ENCODE results near the gene ECPAS. TPM values are rescaled to one million over a fixed set of nuclear protein-coding genes. Genes with fewer than 3 reads are reported as not detected.

Gene ECPAS
- total RNA-seq, 1 donor from 2014 or later = 86.4 TPM

DNA sequence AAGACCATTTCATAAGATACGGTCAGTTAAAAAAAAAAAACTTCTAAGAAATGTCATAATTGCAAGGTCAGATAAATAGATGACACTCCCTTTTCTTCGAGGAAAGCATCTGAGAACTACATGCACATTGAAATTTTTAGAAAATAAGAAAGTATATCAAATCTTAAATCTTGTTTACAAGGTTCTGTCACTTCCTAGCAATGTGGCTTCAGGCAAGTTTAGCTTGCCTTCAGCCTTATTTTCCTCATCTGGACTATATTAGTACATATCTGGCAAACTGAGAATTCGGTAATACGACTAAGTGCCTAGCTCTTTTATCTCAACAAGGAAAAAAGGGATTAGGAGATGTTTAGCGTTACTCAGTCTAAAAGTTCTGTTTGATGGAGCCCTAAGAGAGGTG lies 121.7 kb downstream of the ECPAS start:
- Mint-ChIP-seq H3K27ac (ENCODE audit: unreplicated experiment) (no peak overlapping the region), H3K4me1 (no peaks in the 10 kb centered on the region), H3K9me3 (no peaks in the 10 kb centered on the region), H3K36me3 (ENCODE audit: low read depth) (peaks cover 16% of the 10 kb centered on the region), H3K27me3 (ENCODE audit: low read depth) (no peaks in the 10 kb centered on the region), H3K4me3 (no peak overlapping the region)
- TF ChIP-seq, protein P1, sequence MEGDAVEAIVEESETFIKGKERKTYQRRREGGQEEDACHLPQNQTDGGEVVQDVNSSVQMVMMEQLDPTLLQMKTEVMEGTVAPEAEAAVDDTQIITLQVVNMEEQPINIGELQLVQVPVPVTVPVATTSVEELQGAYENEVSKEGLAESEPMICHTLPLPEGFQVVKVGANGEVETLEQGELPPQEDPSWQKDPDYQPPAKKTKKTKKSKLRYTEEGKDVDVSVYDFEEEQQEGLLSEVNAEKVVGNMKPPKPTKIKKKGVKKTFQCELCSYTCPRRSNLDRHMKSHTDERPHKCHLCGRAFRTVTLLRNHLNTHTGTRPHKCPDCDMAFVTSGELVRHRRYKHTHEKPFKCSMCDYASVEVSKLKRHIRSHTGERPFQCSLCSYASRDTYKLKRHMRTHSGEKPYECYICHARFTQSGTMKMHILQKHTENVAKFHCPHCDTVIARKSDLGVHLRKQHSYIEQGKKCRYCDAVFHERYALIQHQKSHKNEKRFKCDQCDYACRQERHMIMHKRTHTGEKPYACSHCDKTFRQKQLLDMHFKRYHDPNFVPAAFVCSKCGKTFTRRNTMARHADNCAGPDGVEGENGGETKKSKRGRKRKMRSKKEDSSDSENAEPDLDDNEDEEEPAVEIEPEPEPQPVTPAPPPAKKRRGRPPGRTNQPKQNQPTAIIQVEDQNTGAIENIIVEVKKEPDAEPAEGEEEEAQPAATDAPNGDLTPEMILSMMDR (conservative IDR thresholded peaks at IDR 0.05) = no peak
- DNase-seq (ENCODE audit: low read depth, low spot score) = no peak

DNA sequence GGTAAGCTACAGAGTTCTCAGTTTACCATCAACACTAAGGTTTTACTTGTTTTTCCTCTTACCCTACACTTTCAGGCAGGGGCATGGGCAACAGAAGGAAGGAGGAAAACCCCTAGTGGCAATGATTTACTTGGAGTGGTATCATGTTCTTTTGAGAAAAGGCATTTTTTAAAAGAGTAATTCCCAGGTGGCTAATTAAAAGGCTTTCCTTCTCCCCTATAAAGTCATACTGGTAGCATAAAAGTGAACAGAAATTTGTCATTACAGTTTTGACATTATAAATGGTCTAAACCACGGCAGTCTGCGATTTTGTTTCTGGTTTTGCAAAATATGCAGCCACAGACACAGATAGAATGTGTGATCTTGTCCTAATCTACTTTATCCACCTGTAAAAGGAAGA lies 123.3 kb downstream of the ECPAS start:
- no peak overlapping the region for H3K27ac Mint-ChIP-seq (ENCODE audit: unreplicated experiment)
- peaks cover 1% of the 10 kb centered on the region for H3K9me3 Mint-ChIP-seq
- H3K4me1 Mint-ChIP-seq = peaks cover 9% of the 10 kb centered on the region
- no peak overlapping the region for H3K4me3 Mint-ChIP-seq
- no peaks in the 10 kb centered on the region for H3K27me3 Mint-ChIP-seq (ENCODE audit: low read depth)
- DNase-seq (ENCODE audit: low read depth, low spot score) = no peak
- peaks cover 19% of the 10 kb centered on the region for H3K36me3 Mint-ChIP-seq (ENCODE audit: low read depth)
- TF ChIP-seq, protein P1 (conservative IDR thresholded peaks at IDR 0.05) = no peak

GRCh38 chr9:111356481-111357244 lies 127.5 kb downstream of the ECPAS start:
- Mint-ChIP-seq H3K9me3 (peaks cover 8% of the 10 kb centered on the region), H3K36me3 (ENCODE audit: low read depth) (peaks cover 7% of the 10 kb centered on the region), H3K27ac (ENCODE audit: unreplicated experiment) (no peak overlapping the region), H3K4me1 (peaks cover 9% of the 10 kb centered on the region), H3K4me3 (no peak overlapping the region), H3K27me3 (ENCODE audit: low read depth) (no peaks in the 10 kb centered on the region)
- TF ChIP-seq, protein P1 (conservative IDR thresholded peaks at IDR 0.05) = no peak
- no peak for DNase-seq (ENCODE audit: low read depth, low spot score)

- peaks cover 11% of the 10 kb centered on the region for H3K9me3 Mint-ChIP-seq
Measured at GRCh38 chr9:111352545-111352944, 131.6 kb downstream of the ECPAS start.

GRCh38 chr9:111350556-111350955 lies 133.6 kb downstream of the ECPAS start:
- Mint-ChIP-seq H3K9me3 (peaks cover 8% of the 10 kb centered on the region), H3K36me3 (ENCODE audit: low read depth) (no peaks in the 10 kb centered on the region), H3K27me3 (ENCODE audit: low read depth) (no peaks in the 10 kb centered on the region), H3K4me1 (no peaks in the 10 kb centered on the region), H3K4me3 (no peak overlapping the region), H3K27ac (ENCODE audit: unreplicated experiment) (no peak overlapping the region)
- TF ChIP-seq, protein P1 (conservative IDR thresholded peaks at IDR 0.05) = no peak
- DNase-seq (ENCODE audit: low read depth, low spot score) = no peak

More at GRCh38 chr9:111352545-111352944, 131.6 kb downstream of the ECPAS start:
- DNase-seq (ENCODE audit: low read depth, low spot score) = no peak
- TF ChIP-seq, protein P1 (conservative IDR thresholded peaks at IDR 0.05) = no peak
- H3K4me1 Mint-ChIP-seq = peaks cover 9% of the 10 kb centered on the region
- no peak overlapping the region for H3K4me3 Mint-ChIP-seq
- no peaks in the 10 kb centered on the region for H3K27me3 Mint-ChIP-seq (ENCODE audit: low read depth)
- no peak overlapping the region for H3K27ac Mint-ChIP-seq (ENCODE audit: unreplicated experiment)
- H3K36me3 Mint-ChIP-seq (ENCODE audit: low read depth) = peaks cover 7% of the 10 kb centered on the region
